A549 treated with GW870086 at 1 μM for 4 hours (cell line): Measurements from ENCODE around the gene SPACA5B. TPM values are rescaled to one million over a fixed set of nuclear protein-coding genes. Genes with fewer than 3 reads are reported as not detected.

Experiments
- total RNA-seq: library from RNA; stranded (reverse); fragments of 200-300 nt; extraction: Qiagen RNA extraction; gene quantifications from 5 replicates; pipeline ENCODE4 v1.2.3, GENCODE V29; 2022; ENCODE audit warnings: low read depth

The SPACA5B gene
- total RNA-seq: not detected in 5 replicates

GRCh38 chrX:48130326-48130725 is at the start of gene SPACA5B:
Gene SPACA5B, plus strand, starts transcription at chrX:48130626. Its CDS starts 62 bp downstream, at chrX:48130688.

Other genes with a start within 250 kb of the SPACA5B start
- gene ZNF182, start 126.6 kb upstream of the SPACA5B start, total RNA-seq: 2.8 to 3.9 TPM (median 3.7 TPM) in 5 replicates
- not detected in 5 replicates for gene SPACA5, start 123.6 kb upstream of the SPACA5B start, total RNA-seq
- gene ZNF630, start 59.0 kb upstream of the SPACA5B start, total RNA-seq: 0.13 to 0.31 TPM (median 0.22 TPM) in 5 replicates
- gene SSX5, start 66.2 kb downstream of the SPACA5B start, total RNA-seq: not detected in 5 replicates
- not detected in 5 replicates for gene SSX1, start 124.8 kb downstream of the SPACA5B start, total RNA-seq
- gene SSX3, start 226.1 kb downstream of the SPACA5B start, total RNA-seq: not detected in 5 replicates